H9 (cell line): Measurements from ENCODE around the gene CDKN3. TPM values are rescaled to one million over a fixed set of nuclear protein-coding genes. Genes with fewer than 3 reads are reported as not detected.

Experiments
- DNase-seq: peaks from one replicate; pipeline ENCODE4 v3.0.0-alpha.2; 2017
- H2AFZ ChIP-seq: one replicate; pipeline ENCODE4 v1.6.1; 2013; ENCODE audit warnings: mild to moderate bottlenecking, low read length, control low read depth, moderate library complexity
- H2AK5ac ChIP-seq: 2 replicates; pipeline ENCODE4 v1.6.1; 2013; ENCODE audit warnings: low read length, control low read depth, mixed read lengths; ENCODE audit not compliant: insufficient read length
- H2BK120ac ChIP-seq: one replicate; pipeline ENCODE4 v1.6.1; 2013; ENCODE audit warnings: low read depth, mild to moderate bottlenecking, low read length, control low read depth, inconsistent platforms; ENCODE audit not compliant: poor library complexity, severe bottlenecking
- H2BK12ac ChIP-seq: 2 replicates; pipeline ENCODE4 v1.6.1; 2013; ENCODE audit warnings: low read length, control low read depth, mixed read lengths, low read depth; ENCODE audit not compliant: insufficient read length
- H2BK15ac ChIP-seq: 2 replicates; pipeline ENCODE4 v1.6.1; 2013; ENCODE audit warnings: low read depth, low read length, control low read depth
- H2BK20ac ChIP-seq: one replicate; pipeline ENCODE4 v1.6.1; 2013; ENCODE audit warnings: low read depth, mild to moderate bottlenecking, low read length, control low read depth, inconsistent platforms; ENCODE audit not compliant: poor library complexity, severe bottlenecking
- H2BK5ac ChIP-seq: 2 replicates; pipeline ENCODE4 v1.6.1; 2013; ENCODE audit warnings: low read length, control low read depth, mixed read lengths; ENCODE audit not compliant: insufficient read length
- H3K14ac ChIP-seq: 2 replicates; pipeline ENCODE4 v1.6.1; 2013; ENCODE audit warnings: low read length, control low read depth; ENCODE audit not compliant: insufficient read depth
- H3K18ac ChIP-seq: 2 replicates; pipeline ENCODE4 v1.6.1; 2013; ENCODE audit warnings: low read depth, mild to moderate bottlenecking, mixed read lengths, low read length, control low read depth; ENCODE audit not compliant: insufficient read length
- H3K23ac ChIP-seq: 2 replicates; pipeline ENCODE4 v1.6.1; 2013; ENCODE audit warnings: low read length, control low read depth, mixed read lengths, low read depth; ENCODE audit not compliant: insufficient read length
- H3K23me2 ChIP-seq: 2 replicates; pipeline ENCODE4 v1.6.1; 2013; ENCODE audit warnings: low read depth, mild to moderate bottlenecking, mixed read lengths, low read length, control low read depth; ENCODE audit not compliant: insufficient read length, poor library complexity, severe bottlenecking
- H3K27ac ChIP-seq: 2 replicates; pipeline ENCODE4 v1.5.1; 2013; ENCODE audit warnings: low read length, control low read depth, mixed read lengths, low read depth; ENCODE audit not compliant: insufficient read length
- H3K27me3 ChIP-seq: 2 replicates; pipeline ENCODE4 v1.6.1; 2013; ENCODE audit warnings: low read length, control low read depth, inconsistent platforms; ENCODE audit not compliant: insufficient read depth
- H3K4ac ChIP-seq: 2 replicates; pipeline ENCODE4 v1.6.1; 2013; ENCODE audit warnings: low read depth, mild to moderate bottlenecking, control low read depth, inconsistent platforms, low read length, moderate library complexity
- H3K4me1 ChIP-seq: 2 replicates; pipeline ENCODE4 v1.6.1; 2013; ENCODE audit warnings: low read length, control low read depth, inconsistent platforms; ENCODE audit not compliant: insufficient read depth
- H3K4me2 ChIP-seq: 2 replicates; pipeline ENCODE4 v1.6.1; 2013; ENCODE audit warnings: low read length, control low read depth, mixed read lengths; ENCODE audit not compliant: insufficient read length, insufficient read depth
- H3K56ac ChIP-seq: 2 replicates; pipeline ENCODE4 v1.6.1; 2013; ENCODE audit warnings: low read depth, mild to moderate bottlenecking, mixed read lengths, low read length, control low read depth; ENCODE audit not compliant: insufficient read length
- H3K79me1 ChIP-seq: 2 replicates; pipeline ENCODE4 v1.6.1; 2013; ENCODE audit warnings: low read depth, mild to moderate bottlenecking, moderate library complexity, low read length, control low read depth, inconsistent platforms; ENCODE audit not compliant: insufficient read depth, poor library complexity, severe bottlenecking
- H3K79me2 ChIP-seq: 2 replicates; pipeline ENCODE4 v1.6.1; 2013; ENCODE audit warnings: low read length, control low read depth, inconsistent platforms; ENCODE audit not compliant: insufficient read depth
- H3K9ac ChIP-seq: 2 replicates; pipeline ENCODE4 v1.6.1; 2013; ENCODE audit warnings: low read length, control low read depth, mixed read lengths; ENCODE audit not compliant: insufficient read length; ENCODE audit errors: extremely low read depth
- H3K9me3 ChIP-seq: one replicate; pipeline ENCODE4 v1.6.1; 2013; ENCODE audit warnings: low read depth, low read length, inconsistent platforms; ENCODE audit not compliant: control insufficient read depth
- H3T11ph ChIP-seq: one replicate; pipeline ENCODE4 v1.6.1; 2013; ENCODE audit warnings: mild to moderate bottlenecking, low read length, control low read depth, inconsistent platforms
- H4K20me1 ChIP-seq: one replicate; pipeline ENCODE4 v1.6.1; 2013; ENCODE audit not compliant: control insufficient read depth, insufficient read length, insufficient read depth
- H4K5ac ChIP-seq: 2 replicates; pipeline ENCODE4 v1.6.1; 2013; ENCODE audit warnings: low read depth, mild to moderate bottlenecking, mixed read lengths, low read length, control low read depth; ENCODE audit not compliant: insufficient read length
- H4K8ac ChIP-seq: replicated peaks from 2 replicates; pipeline ENCODE4 v1.6.1; 2013; ENCODE audit warnings: low read length, control low read depth, mixed read lengths, low read depth; ENCODE audit not compliant: insufficient read length
- H4K91ac ChIP-seq: 2 replicates; pipeline ENCODE4 v1.6.1; 2013; ENCODE audit warnings: low read depth, mild to moderate bottlenecking, moderate library complexity, mixed read lengths, low read length, control low read depth; ENCODE audit not compliant: insufficient read length
- H3K27ac Mint-ChIP-seq, 3 experiments: 2 replicates in 2 of 3; 3 replicates in 1 of 3; pipeline ENCODE4 v1.8.0; 2020 to 2021; ENCODE audit warnings: mixed read lengths in 3 of 3, mild to moderate bottlenecking in 1 of 3, moderate library complexity in 1 of 3
- H3K27me3 Mint-ChIP-seq: 2 replicates; pipeline ENCODE4 v1.8.0; 2021; ENCODE audit warnings: low read depth, mild to moderate bottlenecking, moderate library complexity, mixed read lengths
- H3K36me3 Mint-ChIP-seq, 3 experiments: 2 replicates in 2 of 3; 3 replicates in 1 of 3; pipeline ENCODE4 v1.8.0; 2020 to 2021; ENCODE audit warnings: low read depth in 3 of 3, mixed read lengths in 3 of 3; ENCODE audit not compliant: insufficient read depth in 1 of 3
- H3K4me1 Mint-ChIP-seq, 2 experiments: 2 replicates each; pipeline ENCODE4 v1.8.0; 2020; ENCODE audit warnings: mixed read lengths in 2 of 2
- H3K4me3 Mint-ChIP-seq, 2 experiments: 2 replicates in 1 of 2; 3 replicates in 1 of 2; pipeline ENCODE4 v1.8.0; 2020 to 2021; ENCODE audit warnings: mild to moderate bottlenecking in 2 of 2, mixed read lengths in 2 of 2, moderate library complexity in 1 of 2
- H3K9me3 Mint-ChIP-seq, 2 experiments: 2 replicates in 1 of 2; 3 replicates in 1 of 2; pipeline ENCODE4 v1.8.0; 2020; ENCODE audit warnings: mild to moderate bottlenecking in 2 of 2, mixed read lengths in 2 of 2, moderate library complexity in 1 of 2
- total RNA-seq: library from RNA; stranded (reverse); gene quantifications from 2 replicates; pipeline ENCODE4 v1.2.1, GENCODE V29; 2021
- TF ChIP-seq, protein P1 (sequence below): fragments of 200-600 bp; sonication (generic); conservative IDR thresholded peaks from 3 replicates; pipeline ENCODE4 v1.8.0; 2021; ENCODE audit warnings: antibody characterized with exemption, mild to moderate bottlenecking

CDKN3 gene
- total RNA-seq, 1 experiment from 2014 or later, result 45.9 TPM

DNA sequence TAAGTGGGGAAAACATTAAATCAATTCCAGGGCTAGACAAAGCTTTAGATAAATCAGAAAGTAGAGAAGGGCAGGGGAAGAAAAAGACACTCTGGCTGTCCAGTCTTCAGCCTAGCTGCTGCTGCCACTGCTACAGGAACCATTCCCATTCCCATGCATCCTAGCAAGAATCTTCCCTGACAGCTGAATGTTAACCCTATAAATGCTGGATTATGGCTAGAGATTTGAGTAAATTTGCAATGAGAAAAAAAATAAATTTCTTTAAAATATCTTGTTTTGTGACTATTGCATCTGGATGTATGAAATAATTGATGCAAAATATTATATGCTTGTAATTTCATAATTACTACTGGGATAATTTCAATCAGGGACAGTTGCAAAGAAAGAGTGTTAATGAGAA is 15.0 kb upstream of the CDKN3 start:
- no peak for DNase-seq

More for the DNA sequence above, 15.0 kb upstream of the CDKN3 start:
- H3K9me3 Mint-ChIP-seq, result no peaks in the 10 kb centered on the region
- TF ChIP-seq, protein P1, sequence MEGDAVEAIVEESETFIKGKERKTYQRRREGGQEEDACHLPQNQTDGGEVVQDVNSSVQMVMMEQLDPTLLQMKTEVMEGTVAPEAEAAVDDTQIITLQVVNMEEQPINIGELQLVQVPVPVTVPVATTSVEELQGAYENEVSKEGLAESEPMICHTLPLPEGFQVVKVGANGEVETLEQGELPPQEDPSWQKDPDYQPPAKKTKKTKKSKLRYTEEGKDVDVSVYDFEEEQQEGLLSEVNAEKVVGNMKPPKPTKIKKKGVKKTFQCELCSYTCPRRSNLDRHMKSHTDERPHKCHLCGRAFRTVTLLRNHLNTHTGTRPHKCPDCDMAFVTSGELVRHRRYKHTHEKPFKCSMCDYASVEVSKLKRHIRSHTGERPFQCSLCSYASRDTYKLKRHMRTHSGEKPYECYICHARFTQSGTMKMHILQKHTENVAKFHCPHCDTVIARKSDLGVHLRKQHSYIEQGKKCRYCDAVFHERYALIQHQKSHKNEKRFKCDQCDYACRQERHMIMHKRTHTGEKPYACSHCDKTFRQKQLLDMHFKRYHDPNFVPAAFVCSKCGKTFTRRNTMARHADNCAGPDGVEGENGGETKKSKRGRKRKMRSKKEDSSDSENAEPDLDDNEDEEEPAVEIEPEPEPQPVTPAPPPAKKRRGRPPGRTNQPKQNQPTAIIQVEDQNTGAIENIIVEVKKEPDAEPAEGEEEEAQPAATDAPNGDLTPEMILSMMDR, result no peak
- no peaks in the 10 kb centered on the region for H3K36me3 Mint-ChIP-seq
- H3K23me2 ChIP-seq, result no peaks in the 10 kb centered on the region
- no peak overlapping the region for H3K9ac ChIP-seq
- no peak overlapping the region for H3K56ac ChIP-seq
- no peak overlapping the region for H2BK120ac ChIP-seq
- no peak overlapping the region for H3K18ac ChIP-seq
- H2BK15ac ChIP-seq, result no peak overlapping the region
- no peak overlapping the region for H3K27ac Mint-ChIP-seq
- H2AK5ac ChIP-seq, result no peak overlapping the region
- no peaks in the 10 kb centered on the region for H4K20me1 ChIP-seq
- H3K4me2 ChIP-seq, result no peak overlapping the region
- no peak overlapping the region for H4K8ac ChIP-seq
- no peak overlapping the region for H3K4ac ChIP-seq
- no peaks in the 10 kb centered on the region for H3K79me1 ChIP-seq
- H4K5ac ChIP-seq, result no peak overlapping the region
- H3K14ac ChIP-seq, result no peak overlapping the region
- H3K4me3 Mint-ChIP-seq, result no peak overlapping the region
- H4K91ac ChIP-seq, result no peak overlapping the region
- no peak overlapping the region for H2AFZ ChIP-seq
- H3K27ac ChIP-seq, result no peak overlapping the region
- H3K4me1 ChIP-seq, result no peaks in the 10 kb centered on the region
- H3K27me3 Mint-ChIP-seq, result peaks cover 7% of the 10 kb centered on the region
- H3K79me2 ChIP-seq, result no peaks in the 10 kb centered on the region
- H3K4me1 Mint-ChIP-seq, result peaks cover 14 to 16% of the 10 kb centered on the region in 2 experiments
- H3K9me3 ChIP-seq, result no peaks in the 10 kb centered on the region
- H3T11ph ChIP-seq, result no peak overlapping the region
- H2BK5ac ChIP-seq, result no peak overlapping the region
- H3K23ac ChIP-seq, result no peak overlapping the region
- no peak overlapping the region for H2BK20ac ChIP-seq
- no peak overlapping the region for H2BK12ac ChIP-seq
- H3K27me3 ChIP-seq, result no peaks in the 10 kb centered on the region
